OCI-LY1 (cell line): Measurements from ENCODE around the gene SSUH2.

Experiments used
- EZH2 ChIP-seq: fragments of 200-600 bp; sonication (generic), shearing (Covaris generic); IDR thresholded peaks from 2 replicates; pipeline ENCODE4 v1.8.0; 2017; ENCODE audit warnings: borderline replicate concordance, mixed run types, mild to moderate bottlenecking, antibody characterized with exemption, low read length, moderate library complexity, mixed read lengths
- TF ChIP-seq, protein P1 (sequence below): fragments of 200-600 bp; sonication (generic), shearing (Covaris generic); IDR thresholded peaks from 2 replicates; pipeline ENCODE4 v1.5.1; 2017; ENCODE audit warnings: mild to moderate bottlenecking, antibody characterized with exemption, low read length, moderate library complexity, mixed read lengths

- TF ChIP-seq, protein P1, sequence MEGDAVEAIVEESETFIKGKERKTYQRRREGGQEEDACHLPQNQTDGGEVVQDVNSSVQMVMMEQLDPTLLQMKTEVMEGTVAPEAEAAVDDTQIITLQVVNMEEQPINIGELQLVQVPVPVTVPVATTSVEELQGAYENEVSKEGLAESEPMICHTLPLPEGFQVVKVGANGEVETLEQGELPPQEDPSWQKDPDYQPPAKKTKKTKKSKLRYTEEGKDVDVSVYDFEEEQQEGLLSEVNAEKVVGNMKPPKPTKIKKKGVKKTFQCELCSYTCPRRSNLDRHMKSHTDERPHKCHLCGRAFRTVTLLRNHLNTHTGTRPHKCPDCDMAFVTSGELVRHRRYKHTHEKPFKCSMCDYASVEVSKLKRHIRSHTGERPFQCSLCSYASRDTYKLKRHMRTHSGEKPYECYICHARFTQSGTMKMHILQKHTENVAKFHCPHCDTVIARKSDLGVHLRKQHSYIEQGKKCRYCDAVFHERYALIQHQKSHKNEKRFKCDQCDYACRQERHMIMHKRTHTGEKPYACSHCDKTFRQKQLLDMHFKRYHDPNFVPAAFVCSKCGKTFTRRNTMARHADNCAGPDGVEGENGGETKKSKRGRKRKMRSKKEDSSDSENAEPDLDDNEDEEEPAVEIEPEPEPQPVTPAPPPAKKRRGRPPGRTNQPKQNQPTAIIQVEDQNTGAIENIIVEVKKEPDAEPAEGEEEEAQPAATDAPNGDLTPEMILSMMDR = no peak
- no peak for TF ChIP-seq EZH2
Measured at GRCh38 chr3:8652324-8652987, 7.9 kb upstream of the SSUH2 start.
